Effector memory CD8-positive, alpha-beta T cell (primary cell): ENCODE results near the gene FNTB.
A peak's percentile ranks its signal among the peaks of the same experiment; 100 is the strongest.
"Not testable (repeated sequence)": the region's sequence is repeated elsewhere in the genome, so short reads cannot be mapped to it uniquely, and the experiment has no call there.

Experiments
- ATAC-seq: fragments of 150-1000 bp; cut with Tn5 transposase; replicated peaks from 2 replicates; pipeline ENCODE4 v1.10.0; 2021; ENCODE audit warnings: mild to moderate bottlenecking, moderate library complexity
- DNase-seq, 3 experiments: peaks; one replicate each; pipeline ENCODE4 v3.0.0; 2021
- H3K27ac Mint-ChIP-seq, 2 donors: one replicate each; pipeline ENCODE4 v1.8.0; 2022; ENCODE audit warnings: mild to moderate bottlenecking in 2 of 2, mixed read lengths in 2 of 2, moderate library complexity in 2 of 2
- H3K27me3 Mint-ChIP-seq, 2 donors: one replicate each; pipeline ENCODE4 v1.8.0; 2022; ENCODE audit warnings: mixed read lengths in 2 of 2
- H3K36me3 Mint-ChIP-seq: one replicate; pipeline ENCODE4 v1.8.0; 2022; ENCODE audit warnings: mild to moderate bottlenecking, moderate library complexity, mixed read lengths; ENCODE audit not compliant: insufficient read depth
- H3K4me1 Mint-ChIP-seq, 2 donors: one replicate each; pipeline ENCODE4 v1.8.0; 2022; ENCODE audit warnings: low read depth in 2 of 2, mixed read lengths in 2 of 2
- H3K4me3 Mint-ChIP-seq, 2 donors: one replicate each; pipeline ENCODE4 v1.8.0; 2022; ENCODE audit warnings: mild to moderate bottlenecking in 2 of 2, mixed read lengths in 2 of 2, moderate library complexity in 2 of 2
- H3K9me3 Mint-ChIP-seq, 2 donors: one replicate each; pipeline ENCODE4 v1.8.0; 2022; ENCODE audit warnings: mixed read lengths in 2 of 2

The FNTB gene

DNA sequence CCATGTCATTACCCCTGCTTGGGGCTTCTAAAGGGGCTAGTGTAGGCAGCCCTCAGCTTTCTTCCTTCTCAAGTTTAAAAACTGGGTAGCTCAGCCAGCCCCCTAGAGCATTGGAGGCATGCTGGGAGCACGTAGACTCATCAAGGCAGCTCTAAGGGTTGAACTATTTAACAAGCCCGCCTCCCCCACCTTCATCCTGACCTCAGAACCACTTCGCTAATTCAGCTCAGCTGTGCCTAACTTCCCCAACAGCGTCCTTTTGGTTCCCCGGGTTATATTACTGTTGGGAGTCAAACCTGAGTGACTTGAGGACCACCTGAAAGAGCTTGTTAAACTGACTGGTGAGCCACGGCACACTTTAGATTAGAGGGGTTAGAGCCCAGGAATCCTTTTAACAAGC is 85.6 kb downstream of the FNTB start:
- Mint-ChIP-seq H3K9me3 (no peaks in the 10 kb centered on the region), H3K4me3 (no peak overlapping the region), H3K4me1 (peaks cover 19 to 34% of the 10 kb centered on the region in 2 donors), H3K27ac (no peak overlapping the region), H3K36me3 (peaks cover 43% of the 10 kb centered on the region), H3K27me3 (no peaks in the 10 kb centered on the region)
- DNase-seq (no peak), ATAC-seq (no peak)

DNA sequence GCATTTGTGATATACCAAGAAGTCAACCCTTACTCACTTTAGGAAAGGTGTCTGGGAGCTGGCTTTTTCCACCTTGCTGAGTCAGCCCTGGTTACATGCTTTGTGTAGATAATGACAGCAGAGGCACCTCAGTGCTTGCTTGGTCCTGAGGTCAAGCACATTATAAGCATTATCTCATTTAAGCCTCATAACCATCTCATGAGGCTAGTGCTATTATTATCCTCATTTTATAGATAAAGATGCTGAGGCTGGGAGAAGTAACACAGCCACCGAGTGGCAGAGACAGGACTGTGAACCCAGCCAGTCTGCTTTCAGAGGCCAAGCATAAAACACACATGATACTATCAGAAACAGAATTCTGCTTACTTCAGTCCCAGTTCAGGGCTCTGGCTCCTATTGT is 86.2 kb downstream of the FNTB start:
- peaks cover 20 to 34% of the 10 kb centered on the region in 2 donors for H3K4me1 Mint-ChIP-seq
- no peaks in the 10 kb centered on the region for H3K9me3 Mint-ChIP-seq
- DNase-seq, result no peak
- H3K27me3 Mint-ChIP-seq, result no peaks in the 10 kb centered on the region
- H3K27ac Mint-ChIP-seq, result peak overlapping the region in 1 of 2 donors; percentile 65
- no peak overlapping the region for H3K4me3 Mint-ChIP-seq
- no peak for ATAC-seq
- H3K36me3 Mint-ChIP-seq, result peaks cover 45% of the 10 kb centered on the region

DNA sequence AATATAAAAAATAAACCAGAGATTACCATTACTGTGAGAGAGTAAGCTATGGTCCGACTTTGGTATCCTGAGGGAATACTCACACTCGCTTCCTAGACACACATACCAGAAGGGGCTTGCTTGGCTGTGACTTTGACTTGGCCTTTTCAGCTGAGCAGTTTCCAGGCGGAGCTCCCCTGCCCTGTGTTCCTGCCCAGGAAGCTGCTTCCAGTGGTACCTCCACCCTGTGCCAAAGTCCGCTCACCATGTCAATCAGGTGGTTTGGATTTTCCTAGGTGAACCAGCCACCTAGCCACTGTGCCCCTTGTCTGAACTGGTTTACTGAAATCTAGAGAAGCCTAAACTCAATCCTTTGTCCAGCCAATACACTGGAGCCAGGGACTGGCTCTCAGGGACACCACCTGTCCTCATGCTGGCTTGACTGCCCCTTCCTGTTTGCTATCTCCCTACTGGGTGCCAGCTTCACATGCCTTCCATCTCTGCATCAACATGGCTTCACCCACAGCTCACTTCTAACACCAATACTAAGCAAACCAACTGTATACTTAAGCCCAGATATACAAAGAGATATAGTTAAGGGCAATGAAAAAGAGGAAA is 87.0 kb downstream of the FNTB start:
- peaks cover 20 to 34% of the 10 kb centered on the region in 2 donors for H3K4me1 Mint-ChIP-seq
- H3K9me3 Mint-ChIP-seq, result no peaks in the 10 kb centered on the region
- H3K36me3 Mint-ChIP-seq, result peaks cover 49% of the 10 kb centered on the region
- DNase-seq, result no peak
- H3K27ac Mint-ChIP-seq, result peak overlapping the region; percentile 65 to 79
- no peak for ATAC-seq
- no peaks in the 10 kb centered on the region for H3K27me3 Mint-ChIP-seq
- no peak overlapping the region for H3K4me3 Mint-ChIP-seq

DNA sequence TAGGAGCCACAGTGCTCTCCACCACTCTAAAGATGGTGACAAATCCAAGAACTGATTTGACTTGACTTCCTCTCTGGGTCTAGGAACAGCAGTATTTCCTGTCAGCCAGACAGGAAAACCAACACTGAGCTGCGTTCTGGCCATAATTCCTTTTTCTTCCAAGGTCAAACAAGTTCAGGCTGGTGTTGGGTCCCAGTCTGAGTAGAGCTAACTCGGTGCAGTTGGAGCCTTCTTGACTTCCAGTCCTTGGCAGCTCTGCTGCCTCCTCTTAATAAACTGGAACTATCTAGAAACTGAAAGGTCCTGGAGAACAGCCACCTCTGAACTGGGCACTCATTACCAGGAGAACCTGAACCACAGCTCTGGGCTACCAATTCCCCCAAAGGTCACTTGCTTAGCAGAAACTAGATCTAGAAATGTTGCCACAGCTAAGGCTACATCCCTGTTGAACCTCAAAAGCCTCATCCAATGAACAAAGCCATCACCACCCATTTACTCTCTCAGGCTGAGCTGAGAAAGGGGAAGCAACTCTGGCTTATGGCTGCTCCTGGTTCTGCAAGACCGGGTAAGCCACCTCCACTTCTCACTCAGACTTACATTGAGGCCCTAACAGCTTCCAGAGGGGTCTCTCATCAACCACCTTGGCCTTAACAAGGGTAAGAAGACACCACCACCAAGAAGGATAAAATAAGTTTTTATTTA is 87.9 kb downstream of the FNTB start:
- H3K4me3 Mint-ChIP-seq, result no peak overlapping the region
- H3K36me3 Mint-ChIP-seq, result peaks cover 54% of the 10 kb centered on the region
- ATAC-seq, result peak; percentile 27

DNA sequence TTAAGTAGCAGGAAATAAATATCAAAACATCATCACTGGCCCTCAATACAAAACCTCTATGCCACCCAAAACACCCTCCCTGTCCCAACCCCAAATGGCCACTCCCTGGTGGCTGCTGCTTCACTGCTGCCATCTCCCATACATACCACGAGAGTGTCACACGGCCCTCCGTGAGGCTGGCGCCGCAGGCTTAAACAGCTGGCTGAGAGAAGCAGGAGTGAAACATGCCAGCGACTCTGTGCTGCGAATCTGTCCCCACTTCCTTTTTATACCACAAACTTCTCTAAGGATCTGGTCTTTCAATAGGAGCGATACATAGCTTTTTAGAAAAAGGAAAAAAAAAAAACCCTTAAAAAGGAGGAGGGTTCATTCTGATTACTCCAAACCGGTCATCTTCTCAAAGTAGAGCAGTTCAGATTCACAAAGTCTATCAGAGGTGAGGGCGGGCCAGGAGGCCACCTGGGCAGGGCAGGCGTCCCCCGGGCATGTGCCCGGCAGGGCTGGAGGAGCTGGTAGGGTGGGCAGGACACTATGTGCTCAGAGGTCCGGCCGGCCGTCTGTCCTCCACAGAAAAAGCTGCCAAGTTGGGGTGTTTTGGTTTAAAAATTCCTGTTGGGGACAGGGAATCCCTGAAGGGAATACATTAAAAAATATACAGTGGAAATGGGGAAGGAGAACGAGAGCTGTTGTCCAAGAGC is 89.1 kb downstream of the FNTB start:
- H3K36me3 Mint-ChIP-seq, result peaks cover 60% of the 10 kb centered on the region
- peak overlapping the region in 1 of 2 donors; percentile 79 for H3K27ac Mint-ChIP-seq
- no peaks in the 10 kb centered on the region for H3K9me3 Mint-ChIP-seq

More for the DNA sequence above, 87.9 kb downstream of the FNTB start:
- no peaks in the 10 kb centered on the region for H3K9me3 Mint-ChIP-seq
- peak overlapping the region; percentile 71 to 79 for H3K27ac Mint-ChIP-seq
- no peak for DNase-seq
- peaks cover 27 to 41% of the 10 kb centered on the region in 2 donors for H3K4me1 Mint-ChIP-seq
- H3K27me3 Mint-ChIP-seq, result no peaks in the 10 kb centered on the region

DNA sequence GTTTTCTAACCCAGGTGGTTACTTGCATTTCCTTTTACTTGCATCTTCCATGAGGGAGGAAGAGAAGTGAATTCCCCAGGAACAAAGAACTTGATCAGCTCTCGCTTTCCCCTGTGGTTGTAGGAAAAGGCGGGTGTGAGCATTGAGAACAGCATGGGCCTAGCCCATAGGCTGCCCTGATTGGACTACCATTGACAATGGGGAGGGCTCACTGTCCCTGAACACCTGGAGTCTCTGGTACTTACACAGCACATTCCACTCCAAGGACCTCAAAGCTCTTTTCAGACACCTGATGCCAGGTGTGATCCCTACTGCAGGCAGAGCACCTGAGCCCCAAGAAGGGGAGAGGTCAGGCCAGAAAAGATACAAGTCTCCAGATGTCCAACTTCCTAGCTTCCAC is 90.6 kb downstream of the FNTB start:
- DNase-seq (no peak), ATAC-seq (no peak)
- Mint-ChIP-seq H3K36me3 (peaks cover 75% of the 10 kb centered on the region), H3K27me3 (no peaks in the 10 kb centered on the region), H3K4me3 (no peak overlapping the region), H3K4me1 (peaks cover 49 to 69% of the 10 kb centered on the region in 2 donors), H3K9me3 (no peaks in the 10 kb centered on the region), H3K27ac (peak overlapping the region in 1 of 2 donors; percentile 42)

More for the DNA sequence above, 89.1 kb downstream of the FNTB start:
- no peak overlapping the region for H3K4me3 Mint-ChIP-seq
- peaks cover 36 to 53% of the 10 kb centered on the region in 2 donors for H3K4me1 Mint-ChIP-seq
- DNase-seq (no peak), ATAC-seq (no peak)
- H3K27me3 Mint-ChIP-seq, result no peaks in the 10 kb centered on the region

DNA sequence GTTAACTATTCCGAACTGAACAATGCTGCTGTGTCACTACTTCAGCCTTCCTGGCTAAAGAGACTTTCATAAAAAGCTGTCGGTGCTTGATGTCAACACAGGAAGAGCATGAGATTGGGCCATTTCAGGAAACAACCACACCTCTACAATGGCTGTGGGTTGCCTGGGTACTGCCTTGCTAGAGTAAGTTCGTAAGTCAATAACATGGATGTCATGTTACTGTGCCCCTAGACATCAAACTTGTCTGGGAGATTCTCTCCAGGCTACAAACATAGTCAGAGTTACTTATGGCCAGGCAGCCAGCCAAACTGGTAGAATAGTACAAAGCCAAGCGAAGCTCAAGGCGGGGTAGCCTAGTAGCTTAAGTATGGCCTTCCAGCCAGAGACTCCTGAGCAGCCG is 92.5 kb downstream of the FNTB start:
- H3K27ac Mint-ChIP-seq, result peak overlapping the region in 1 of 2 donors; percentile 81
- H3K36me3 Mint-ChIP-seq, result peaks cover 90% of the 10 kb centered on the region
- no peaks in the 10 kb centered on the region for H3K27me3 Mint-ChIP-seq
- DNase-seq, result no peak
- peaks cover 58 to 69% of the 10 kb centered on the region in 2 donors for H3K4me1 Mint-ChIP-seq
- ATAC-seq, result no peak
- H3K9me3 Mint-ChIP-seq, result no peaks in the 10 kb centered on the region
- no peak overlapping the region for H3K4me3 Mint-ChIP-seq

DNA sequence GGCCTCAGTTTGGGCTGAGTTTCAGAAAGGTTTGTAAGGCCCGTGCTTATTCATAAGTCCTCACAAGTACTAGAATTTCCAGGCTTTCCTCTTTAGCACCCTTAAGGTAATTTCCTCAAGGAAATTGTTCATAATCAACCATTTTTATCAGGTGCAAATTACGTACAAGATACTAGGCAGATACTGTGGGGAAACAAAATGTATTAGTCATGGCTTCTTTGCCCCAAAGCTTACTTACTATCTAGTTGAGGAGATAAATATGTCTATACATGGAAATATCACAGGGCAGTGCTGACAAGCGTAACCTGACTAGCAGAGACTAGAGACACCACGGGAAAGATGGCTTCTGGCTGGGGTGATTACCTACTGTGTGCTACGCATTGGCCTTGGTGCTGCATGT is 93.1 kb downstream of the FNTB start:
- no peak overlapping the region for H3K4me3 Mint-ChIP-seq
- H3K27ac Mint-ChIP-seq, result peak overlapping the region in 1 of 2 donors; percentile 81
- no peaks in the 10 kb centered on the region for H3K9me3 Mint-ChIP-seq
- peaks cover 90% of the 10 kb centered on the region for H3K36me3 Mint-ChIP-seq
- ATAC-seq (no peak), DNase-seq (no peak)
- no peaks in the 10 kb centered on the region for H3K27me3 Mint-ChIP-seq
- H3K4me1 Mint-ChIP-seq, result peaks cover 56 to 67% of the 10 kb centered on the region in 2 donors

DNA sequence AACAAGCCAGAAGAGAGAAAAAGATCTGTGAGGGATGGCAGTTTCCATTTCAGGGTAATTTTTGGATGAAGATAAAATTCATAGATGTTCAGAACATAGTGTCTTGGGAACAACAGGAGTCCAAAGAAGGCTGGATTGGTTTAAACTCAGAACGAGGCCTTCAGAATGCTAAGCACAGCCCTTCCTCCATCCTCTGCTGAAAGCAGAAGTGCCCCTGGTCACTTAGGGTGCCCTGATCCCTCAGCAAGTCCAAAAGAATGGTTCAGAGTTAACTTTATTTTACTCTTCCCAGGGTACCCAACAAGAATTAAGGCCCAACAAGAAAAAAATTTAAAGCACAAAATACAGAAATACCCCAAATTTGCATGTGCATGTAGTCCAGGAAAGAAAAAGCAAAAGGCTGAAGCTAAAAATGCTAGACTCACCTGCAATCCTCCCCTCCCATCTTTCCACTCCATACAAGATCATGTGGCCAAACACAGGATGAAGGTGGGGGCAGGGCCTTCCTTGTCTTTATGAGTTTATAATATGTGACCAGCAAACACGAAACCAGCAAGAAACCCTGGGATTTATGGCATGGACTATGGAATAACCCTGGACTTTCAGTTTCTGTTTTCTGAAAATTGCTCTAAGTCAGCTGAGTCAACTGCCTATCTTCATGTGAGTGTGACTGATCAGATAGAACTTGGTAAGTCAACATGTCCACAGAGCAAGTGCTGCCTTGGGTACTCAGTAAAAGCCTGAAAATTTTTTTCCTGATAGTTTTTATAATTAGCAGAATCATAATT is 94.5 kb downstream of the FNTB start:
- Mint-ChIP-seq H3K36me3 (peaks cover 86% of the 10 kb centered on the region), H3K4me1 (peaks cover 60 to 64% of the 10 kb centered on the region in 2 donors), H3K9me3 (no peaks in the 10 kb centered on the region), H3K4me3 (no peak overlapping the region), H3K27me3 (no peaks in the 10 kb centered on the region), H3K27ac (peak overlapping the region in 1 of 2 donors; percentile 73)
- DNase-seq (no peak), ATAC-seq (no peak)

DNA sequence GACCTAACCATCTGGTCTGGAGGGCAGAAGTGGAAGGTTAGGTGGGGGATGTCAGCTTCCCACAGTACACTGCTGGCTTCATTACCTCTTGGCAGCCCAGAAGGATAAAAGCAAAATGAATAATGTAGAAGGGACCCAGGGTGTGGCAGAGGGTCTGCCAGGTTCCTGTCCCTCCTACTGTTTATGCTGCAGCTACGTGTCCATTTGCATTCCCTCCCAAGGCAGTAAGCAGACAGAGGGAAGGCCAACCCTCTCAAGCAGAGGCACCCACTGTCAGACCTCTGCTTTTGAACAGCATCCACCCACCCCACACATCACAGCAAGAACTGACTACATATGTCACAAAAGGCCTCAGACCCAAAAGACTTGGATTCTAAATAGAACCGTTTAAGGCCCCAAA is 96.2 kb downstream of the FNTB start:
- ATAC-seq, result no peak
- peaks cover 66 to 76% of the 10 kb centered on the region in 2 donors for H3K4me1 Mint-ChIP-seq
- no peaks in the 10 kb centered on the region for H3K27me3 Mint-ChIP-seq
- peak overlapping the region in 1 of 2 donors; percentile 53 for H3K4me3 Mint-ChIP-seq
- H3K27ac Mint-ChIP-seq, result peak overlapping the region in 1 of 2 donors; percentile 32
- peaks cover 87% of the 10 kb centered on the region for H3K36me3 Mint-ChIP-seq
- no peak for DNase-seq
- H3K9me3 Mint-ChIP-seq, result no peaks in the 10 kb centered on the region

DNA sequence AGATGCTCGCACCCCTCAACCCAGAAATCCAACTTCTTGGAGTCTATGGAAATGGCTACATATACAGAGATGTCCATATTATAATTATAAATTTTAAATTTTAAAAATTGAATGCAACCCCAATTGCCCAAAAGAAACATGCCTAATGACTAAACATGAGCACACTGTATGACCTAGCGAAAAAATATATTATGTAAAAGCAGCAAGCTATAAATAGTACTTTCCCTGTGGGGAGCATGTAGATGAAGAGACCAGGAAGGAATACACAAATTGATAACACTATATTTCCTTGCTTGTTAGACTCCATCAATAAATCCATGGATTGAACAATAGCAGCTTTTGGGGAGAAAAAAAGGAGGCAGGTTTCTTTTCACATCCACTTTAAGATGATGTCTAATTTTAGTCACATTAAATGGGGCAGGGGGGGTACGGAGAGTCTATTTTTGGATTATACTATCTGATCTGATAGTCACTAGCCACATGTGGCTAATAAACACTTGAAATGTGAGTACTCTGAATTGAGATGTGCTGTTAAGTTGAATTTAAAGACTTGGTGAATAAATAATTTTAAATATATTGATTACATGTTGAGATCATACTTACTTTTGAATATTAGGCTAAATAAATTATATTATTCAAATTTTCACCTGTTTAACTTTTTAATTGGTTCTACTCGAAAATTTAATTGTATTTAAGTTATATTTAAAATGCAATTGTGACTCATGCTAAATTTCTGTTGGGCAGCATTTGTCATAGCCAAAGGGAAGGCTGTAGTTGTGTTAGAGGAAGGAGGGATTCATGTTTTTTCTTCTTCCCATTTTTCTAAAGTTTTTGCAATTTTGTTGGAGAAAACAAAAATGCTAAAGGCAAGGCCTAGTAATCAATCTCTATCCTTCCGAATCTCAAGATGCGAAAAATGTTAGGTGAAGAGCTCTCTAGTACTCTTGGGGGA is 98.1 kb downstream of the FNTB start:
- Mint-ChIP-seq H3K36me3 (peaks cover 82% of the 10 kb centered on the region), H3K27ac (peak overlapping the region; percentile 45 to 88), H3K4me1 (peaks cover 58 to 72% of the 10 kb centered on the region in 2 donors), H3K4me3 (no peak overlapping the region), H3K9me3 (no peaks in the 10 kb centered on the region), H3K27me3 (no peaks in the 10 kb centered on the region)
- DNase-seq, result no peak
- ATAC-seq, result no peak

DNA sequence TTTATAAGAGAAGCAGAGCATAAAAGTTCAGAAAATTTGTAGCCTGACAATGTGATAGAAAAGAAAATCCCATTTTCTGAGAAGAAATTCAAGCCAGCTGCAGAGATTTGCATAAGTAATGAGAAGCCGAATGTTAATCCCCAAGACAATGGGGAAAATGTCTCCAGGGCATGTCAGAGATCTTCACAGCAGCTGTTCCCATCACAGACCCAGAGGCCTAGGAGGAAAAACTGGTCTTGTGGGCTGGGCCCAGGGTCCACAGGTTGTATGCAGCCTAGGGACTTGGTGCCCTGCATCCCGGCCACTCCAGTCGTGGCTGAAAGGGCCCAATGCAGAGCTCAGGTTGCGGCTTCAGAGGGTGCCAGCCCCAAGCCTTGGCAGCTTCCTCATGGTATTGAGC is 100.0 kb downstream of the FNTB start:
- H3K4me1 Mint-ChIP-seq, result peaks cover 46 to 64% of the 10 kb centered on the region in 2 donors
- H3K27me3 Mint-ChIP-seq, ATAC-seq, H3K4me3 Mint-ChIP-seq, H3K9me3 Mint-ChIP-seq, H3K27ac Mint-ChIP-seq, DNase-seq: not testable (repeated sequence)
- peaks cover 88% of the 10 kb centered on the region for H3K36me3 Mint-ChIP-seq
